NCI-H146 treated with DMSO at 0.1 percent for 48 hours (cell line): ENCODE measurements around the gene ZNF772.
A peak's percentile ranks its signal among the peaks of the same experiment; 100 is the strongest.
"Not testable (repeated sequence)": the region's sequence is repeated elsewhere in the genome, so short reads cannot be mapped to it uniquely, and the experiment has no call there.

Source experiments
- DNase-seq: peaks from one replicate; lab custom pipeline; 2025; ENCODE audit not compliant: unreplicated experiment; lab: John Stamatoyannopoulos, UW

The ZNF772 gene

DNA sequence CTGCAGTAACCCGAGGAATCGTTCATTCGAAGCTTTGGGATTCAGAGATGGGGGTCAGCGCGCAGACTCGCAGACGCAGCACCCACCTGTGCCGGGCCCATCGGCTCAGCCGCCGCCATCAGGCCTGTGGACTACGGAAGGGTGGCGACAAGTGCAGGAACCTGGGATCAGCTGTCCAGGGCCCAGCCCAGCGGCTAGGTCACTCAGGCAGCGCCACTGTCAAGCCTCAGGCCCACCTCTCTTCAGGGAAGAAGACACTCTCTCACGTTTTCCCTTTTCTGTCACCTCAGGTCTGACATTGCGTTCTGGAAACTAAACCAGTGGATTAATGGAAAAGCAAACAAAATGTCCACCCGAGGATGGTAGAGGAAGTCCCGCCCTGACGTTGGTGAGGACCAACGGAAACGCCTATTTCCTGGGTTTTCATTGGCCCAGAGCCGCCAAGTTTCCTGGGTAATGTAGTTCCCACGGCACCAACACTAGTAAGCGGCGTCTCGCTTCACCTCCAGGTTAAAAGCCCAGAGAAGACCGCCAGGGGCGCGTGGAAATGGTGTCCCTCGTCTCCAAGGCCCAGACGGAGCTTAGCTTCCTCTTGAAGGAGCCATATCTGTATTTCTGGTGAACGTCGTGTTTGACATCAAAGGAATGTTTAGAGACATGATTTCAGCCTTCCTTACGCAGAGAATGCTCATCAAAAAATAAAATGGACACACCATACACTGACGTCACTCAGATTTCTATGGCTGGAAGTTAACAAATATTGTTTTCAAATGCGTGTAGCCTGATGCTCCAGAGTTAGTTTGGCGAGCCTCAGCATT lies at the start of gene ZNF772:
Gene ZNF772 (minus strand): TSS at position 376 of the 818 bp plus-strand sequence. CDS start 257 bp downstream, at position 119.
- DNase-seq = peak; percentile 79

GRCh38 chr19:57518021-57518420 lies 40.7 kb upstream of the ZNF772 start:
- not testable (repeated sequence) for DNase-seq

DNA sequence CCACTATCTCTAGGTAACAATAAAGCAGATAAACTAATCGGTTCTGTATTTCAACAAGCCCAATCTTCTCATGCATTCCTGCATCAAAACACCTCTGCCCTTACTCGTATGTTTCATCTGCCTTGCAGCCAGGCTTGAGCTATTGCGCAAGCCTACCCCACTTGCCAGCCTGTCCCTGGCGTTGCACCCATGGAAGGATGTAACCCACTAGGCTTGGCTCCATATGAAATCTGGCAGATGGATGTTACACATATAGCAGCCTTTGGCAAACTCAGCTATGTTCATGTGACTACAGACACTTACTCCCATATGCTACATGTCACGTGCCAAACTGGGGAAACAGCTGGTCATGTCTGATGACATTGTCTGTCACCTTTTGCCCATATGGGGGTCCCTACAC lies 37.9 kb upstream of the ZNF772 start:
- DNase-seq = no peak

DNA sequence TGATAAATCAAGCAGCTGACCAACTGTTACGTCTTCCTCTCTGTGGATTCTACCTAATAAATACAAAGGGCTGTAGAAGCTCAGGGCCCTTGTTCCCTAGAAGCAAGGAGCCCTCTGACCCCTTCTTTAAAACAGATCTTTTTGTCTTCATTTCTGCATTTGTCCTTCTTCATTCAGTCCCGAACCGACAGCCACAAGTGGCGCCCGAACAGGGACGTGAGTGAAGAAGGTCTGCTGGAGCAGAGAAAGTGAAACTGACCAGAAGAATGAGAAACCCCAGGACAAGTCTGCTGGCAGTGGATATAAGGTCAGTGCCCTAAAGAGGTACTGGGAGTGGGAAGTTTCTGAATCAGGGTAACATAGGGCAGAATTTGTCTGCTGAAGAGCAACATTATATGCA lies 35.5 kb upstream of the ZNF772 start:
- no peak for DNase-seq

DNA sequence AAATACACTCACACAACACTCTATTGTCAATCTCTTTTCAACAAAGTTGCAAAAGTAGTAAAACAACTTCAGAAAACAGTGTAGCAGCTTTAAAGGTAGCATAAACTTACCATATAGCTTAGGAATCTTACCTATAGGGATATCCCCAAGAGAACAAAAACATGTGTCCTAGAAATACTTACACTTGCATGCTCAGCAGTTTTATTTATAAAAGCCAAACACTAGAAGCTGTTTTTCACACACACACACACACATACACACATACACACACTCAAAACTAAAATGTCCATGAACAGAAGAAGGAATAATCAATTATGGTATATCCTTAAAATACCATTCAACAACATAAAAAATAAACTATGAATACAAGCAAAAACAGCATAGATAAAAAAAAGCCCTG lies 34.1 kb upstream of the ZNF772 start:
- DNase-seq = no peak

DNA sequence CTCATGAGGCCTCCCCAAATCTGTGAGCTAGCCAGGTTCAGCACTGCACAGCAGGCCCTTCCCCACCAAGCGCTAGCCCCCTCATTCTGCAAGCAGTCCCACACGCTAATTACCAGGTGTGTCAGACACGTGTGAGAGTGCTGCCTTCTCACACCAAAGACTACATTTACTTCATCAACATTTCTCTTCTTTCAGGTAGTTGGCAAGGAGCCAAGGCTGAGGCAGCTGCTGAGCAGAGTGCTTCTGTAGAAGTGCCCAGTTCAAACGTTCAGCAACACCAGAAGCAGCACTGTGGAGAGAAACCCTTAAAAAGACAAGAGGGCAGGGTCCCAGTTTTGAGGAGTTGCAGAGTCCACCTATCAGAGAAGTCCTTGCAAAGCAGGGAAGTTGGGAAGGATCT lies 28.8 kb upstream of the ZNF772 start:
- no peak for DNase-seq

DNA sequence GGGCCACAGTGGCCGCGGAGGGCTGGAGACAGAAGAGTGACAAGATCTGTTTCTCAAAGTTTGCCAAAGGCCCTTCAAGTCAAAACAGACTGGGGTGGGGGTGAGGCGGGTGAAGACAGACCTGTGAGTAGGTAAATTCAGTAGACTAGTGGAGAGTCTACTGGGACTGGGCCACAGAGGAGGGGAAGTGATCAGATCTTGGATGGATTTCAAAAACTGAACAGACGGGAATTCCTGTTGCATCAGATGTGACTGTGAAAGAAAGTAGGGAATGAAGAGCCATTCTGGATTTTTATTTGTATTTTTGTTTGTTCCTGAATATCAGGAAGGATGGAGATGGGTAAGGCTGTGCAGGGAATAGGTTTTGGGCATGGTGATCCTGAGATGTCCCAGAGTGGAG lies 23.0 kb upstream of the ZNF772 start:
- not testable (repeated sequence) for DNase-seq

DNA sequence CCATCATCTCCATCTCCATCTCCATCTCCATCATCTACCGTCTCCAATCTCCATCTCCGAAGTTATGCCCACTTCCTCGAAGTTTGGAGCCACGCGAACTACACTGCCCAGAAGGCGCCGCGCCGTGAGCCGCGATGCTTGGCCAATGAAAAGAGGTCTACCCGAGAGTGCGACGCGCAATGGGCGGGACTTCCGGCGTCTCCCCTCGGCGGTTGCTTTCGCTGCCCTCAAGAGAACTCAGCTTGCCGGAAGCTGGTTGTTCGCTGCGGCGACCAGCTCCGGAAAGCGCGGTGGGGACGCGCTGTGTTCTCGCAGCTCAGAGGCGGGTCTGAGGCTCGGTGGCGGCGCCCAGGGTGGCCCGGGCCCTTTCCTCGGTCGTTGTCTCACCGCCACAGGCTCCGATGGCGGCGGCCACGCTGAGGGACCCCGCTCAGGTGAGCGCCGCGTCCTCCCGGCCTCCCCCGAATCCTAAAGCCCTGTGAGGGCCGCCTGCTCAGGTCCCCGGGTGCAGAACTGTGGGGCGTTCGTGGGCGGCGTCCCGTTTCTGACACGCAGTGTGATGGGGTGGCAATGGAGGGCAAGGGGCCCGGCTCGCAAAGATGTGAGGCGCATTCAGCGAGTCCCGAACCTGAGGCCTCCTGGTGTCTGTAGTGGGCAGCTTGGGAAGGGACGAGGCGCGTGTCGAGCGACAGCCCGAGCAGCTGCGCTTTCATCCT lies 22.5 kb upstream of the ZNF772 start, which contains the start of gene ZNF773:
Gene ZNF773 (plus strand): TSS at position 259 of the 716 bp plus-strand sequence. CDS start 143 bp downstream, at position 402.
- DNase-seq = peak; percentile 85

DNA sequence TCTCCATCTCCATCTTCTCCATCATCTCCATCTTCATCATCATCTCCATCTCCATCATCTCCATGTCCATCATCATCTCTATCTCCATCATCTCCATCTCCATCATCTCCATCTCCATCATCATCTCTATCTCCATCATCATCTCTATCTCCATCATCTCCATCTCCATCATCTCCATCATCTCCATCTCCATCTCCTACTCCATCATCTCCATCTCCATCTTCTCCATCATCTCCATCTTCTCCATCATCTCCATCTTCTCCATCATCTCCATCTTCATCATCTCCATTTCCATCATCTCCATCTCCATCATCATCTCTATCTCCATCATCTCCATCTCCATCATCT lies 21.9 kb upstream of the ZNF772 start:
- DNase-seq = not testable (repeated sequence)

DNA sequence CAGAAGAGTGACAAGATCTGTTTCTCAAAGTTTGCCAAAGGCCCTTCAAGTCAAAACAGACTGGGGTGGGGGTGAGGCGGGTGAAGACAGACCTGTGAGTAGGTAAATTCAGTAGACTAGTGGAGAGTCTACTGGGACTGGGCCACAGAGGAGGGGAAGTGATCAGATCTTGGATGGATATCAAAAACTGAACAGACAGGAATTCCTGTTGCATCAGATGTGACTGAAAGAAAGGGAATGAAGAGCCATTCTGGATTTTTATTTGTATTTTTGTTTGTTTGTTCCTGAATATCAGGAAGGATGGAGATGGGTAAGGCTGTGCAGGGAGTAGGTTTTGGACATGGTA lies 10.9 kb upstream of the ZNF772 start:
- DNase-seq = not testable (repeated sequence)

DNA sequence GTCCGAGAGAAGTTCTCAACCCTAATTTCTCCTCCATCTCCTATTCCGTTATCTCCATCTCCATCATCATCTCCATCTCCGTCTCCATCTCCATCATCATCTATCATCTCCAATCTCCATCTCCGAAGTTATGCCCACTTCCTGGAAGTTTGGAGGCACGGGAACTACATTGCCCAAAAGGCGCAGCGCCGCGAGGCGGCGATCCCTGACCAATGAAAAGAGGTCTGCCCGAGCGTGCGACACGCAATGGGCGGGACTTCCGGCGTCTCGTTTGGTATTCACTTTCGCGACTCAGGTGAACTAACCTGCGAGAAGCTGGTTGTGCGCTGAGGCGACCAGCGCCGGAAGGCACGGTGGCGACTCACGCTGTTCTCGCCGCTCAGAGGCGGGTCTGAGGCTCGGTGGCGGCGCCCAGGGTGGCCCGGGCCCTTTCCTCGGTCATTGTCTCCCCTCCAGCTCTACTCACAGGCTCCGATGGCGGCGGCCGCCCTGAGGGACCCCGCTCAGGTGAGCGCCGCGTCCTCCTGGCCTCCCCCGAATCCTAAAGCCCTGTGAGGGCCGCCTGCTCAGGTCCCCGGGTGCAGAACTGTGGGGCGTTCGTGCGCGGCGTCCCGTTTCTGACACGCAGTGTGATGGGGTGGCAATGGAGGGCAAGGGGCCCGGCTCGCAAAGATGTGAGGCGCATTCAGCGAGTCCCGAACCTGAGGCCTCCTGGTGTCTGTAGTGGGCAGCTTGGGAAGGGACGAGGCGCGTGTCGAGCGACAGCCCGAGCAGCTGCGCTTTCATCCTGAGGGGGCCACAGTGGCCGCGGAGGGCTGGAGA lies 10.3 kb upstream of the ZNF772 start, which contains the start of gene ZNF419:
Gene ZNF419 (plus strand): TSS at position 274 of the 822 bp plus-strand sequence. CDS start 201 bp downstream, at position 475.
- peak; percentile 71 for DNase-seq

DNA sequence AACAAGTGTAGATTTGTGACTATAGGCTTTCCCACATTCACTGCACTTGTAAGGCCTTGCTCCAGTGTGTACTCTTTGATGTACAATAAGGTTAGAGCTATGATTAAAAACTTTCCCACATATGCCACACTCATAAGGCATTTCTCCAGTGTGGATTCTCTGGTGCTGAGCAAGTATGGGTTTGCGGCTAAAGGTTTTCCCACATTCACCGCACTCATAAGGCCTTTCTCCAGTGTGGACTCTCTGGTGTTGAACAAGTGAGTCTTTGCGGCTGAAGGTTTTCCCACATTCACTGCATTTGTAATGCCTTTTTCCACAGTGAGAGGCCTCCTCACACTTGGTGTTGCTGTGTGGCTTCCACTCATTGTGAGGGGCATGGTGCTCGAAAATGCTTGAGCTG lies 3.7 kb downstream of the ZNF772 start:
- no peak for DNase-seq

DNA sequence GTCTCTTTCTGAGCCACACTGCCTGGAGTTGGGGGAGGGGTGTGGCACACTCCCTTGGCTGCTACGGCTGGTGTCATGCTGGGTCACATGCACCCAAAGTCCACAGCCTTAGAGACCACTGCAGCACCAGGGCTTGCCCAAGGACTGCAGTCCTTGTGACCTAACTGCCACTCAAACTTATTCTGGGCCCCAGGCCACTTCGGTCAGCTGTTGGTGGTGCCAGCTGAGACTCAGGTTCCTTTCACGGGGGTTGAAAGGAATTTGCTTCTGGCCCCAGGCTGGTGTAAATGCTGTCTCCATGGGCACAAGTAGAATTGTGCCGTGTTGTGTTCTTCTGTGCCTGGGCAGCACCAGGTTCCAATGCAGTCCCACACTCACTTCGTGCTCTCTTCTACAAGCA lies 10.9 kb downstream of the ZNF772 start:
- DNase-seq = no peak

DNA sequence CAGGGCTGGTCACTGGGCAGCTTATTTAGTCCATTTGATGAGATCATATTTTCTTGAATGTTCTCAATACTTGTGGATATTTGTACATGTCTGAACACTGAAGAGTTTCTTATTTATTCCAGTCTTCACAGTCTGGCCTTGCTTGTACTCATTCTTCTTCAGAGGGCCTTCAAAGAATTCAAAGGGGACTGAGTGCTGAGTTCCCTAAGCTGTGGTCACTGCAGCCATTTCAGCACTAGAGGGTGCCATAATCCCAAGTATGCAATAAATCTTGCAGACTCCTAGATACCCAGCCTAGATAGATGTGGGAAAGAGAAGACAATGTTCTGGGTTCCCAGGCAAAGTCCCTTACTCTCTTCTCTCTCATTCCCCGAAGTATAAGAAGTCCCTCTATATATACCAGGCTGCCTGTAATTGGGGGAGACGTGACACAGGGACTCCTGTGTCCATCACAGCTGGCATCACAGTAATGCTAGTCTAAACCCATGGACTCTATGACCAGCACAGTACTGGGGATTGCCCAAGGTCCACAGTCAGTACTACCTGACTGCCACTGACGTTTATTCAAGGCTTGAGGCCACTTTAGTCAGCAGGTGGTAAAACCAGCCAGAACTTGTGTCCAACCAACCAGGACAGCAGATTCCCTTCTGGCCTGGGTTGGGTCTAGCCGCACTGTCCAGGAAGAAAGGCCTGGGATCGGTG lies 11.5 kb downstream of the ZNF772 start:
- no peak for DNase-seq

GRCh38 chr19:57452307-57452706 lies 25.1 kb downstream of the ZNF772 start:
- DNase-seq = no peak

DNA sequence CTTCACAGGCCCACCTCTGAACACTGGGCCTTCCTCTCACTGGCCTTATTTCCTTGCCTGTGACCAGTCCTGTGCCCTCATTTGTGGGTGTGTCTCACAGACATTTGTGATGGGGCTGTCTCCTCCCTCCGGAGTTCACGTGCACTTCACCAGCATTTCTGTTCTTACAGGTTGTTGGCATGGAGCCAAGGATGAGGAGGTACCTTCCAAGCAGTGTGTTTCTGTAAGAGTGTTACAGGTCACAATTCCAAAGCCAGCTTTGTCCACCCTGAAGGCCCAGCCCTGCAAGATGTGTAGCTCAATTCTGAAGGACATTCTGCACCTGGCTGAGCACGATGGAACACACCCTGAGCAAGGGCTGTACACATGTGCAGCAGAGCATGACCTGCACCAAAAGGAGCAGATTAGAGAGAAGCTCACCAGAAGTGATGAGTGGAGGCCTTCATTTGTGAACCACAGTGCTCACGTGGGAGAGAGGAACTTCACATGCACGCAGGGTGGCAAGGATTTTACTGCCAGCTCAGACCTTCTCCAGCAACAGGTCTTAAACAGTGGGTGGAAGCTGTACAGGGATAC lies 34.2 kb downstream of the ZNF772 start:
- DNase-seq = no peak

DNA sequence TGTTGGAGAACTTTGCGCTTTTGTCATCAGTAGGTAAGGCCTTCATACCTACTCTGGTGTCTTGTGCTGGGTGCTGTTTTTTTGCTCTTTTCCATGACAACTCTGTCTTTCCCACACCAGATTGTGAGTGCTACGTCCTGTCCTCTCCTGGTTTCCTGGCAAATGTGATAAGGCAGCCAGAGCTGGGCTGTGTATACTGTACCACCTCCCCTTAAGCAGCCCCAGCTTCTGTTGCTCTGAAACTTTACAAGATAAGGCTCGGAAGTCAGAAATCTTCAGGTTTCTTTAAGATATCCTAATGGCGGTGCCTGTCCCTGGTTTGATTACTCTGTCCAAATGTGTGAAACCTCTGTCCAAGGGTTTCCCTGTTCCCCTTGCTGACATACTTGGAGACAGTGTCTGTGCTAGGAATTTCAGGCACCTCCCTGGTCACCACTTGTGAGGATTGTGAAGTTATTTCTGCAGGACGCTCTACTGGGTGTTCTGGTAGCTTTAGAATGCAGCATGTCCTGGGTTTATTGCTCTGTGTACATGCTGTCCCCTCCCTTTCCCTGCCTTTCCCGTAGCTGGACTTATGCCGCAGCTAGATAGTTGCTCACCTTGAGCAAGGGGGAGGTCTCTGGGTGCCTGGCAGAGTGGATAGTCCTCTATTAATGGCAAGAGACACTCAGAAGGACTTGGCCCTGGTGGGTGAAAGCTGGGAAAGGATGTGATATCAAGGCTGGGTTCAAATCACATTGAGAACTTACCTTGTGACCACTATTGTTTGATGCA lies 35.2 kb downstream of the ZNF772 start:
- DNase-seq = no peak

- no peak for DNase-seq
Observed at GRCh38 chr19:57438925-57439324, 38.4 kb downstream of the ZNF772 start.

- DNase-seq = no peak
Observed at GRCh38 chr19:57437931-57438330, 39.4 kb downstream of the ZNF772 start.

GRCh38 chr19:57436417-57436816 lies 40.9 kb downstream of the ZNF772 start:
- no peak for DNase-seq
